Measurements from ENCODE around the gene MED12L. TPM values are rescaled to one million over a fixed set of nuclear protein-coding genes. Genes with fewer than 3 reads are reported as not detected.

MED12L gene
- total RNA-seq, 2 experiments from 2014 or later, result 1.6 to 2.1 TPM

DNA sequence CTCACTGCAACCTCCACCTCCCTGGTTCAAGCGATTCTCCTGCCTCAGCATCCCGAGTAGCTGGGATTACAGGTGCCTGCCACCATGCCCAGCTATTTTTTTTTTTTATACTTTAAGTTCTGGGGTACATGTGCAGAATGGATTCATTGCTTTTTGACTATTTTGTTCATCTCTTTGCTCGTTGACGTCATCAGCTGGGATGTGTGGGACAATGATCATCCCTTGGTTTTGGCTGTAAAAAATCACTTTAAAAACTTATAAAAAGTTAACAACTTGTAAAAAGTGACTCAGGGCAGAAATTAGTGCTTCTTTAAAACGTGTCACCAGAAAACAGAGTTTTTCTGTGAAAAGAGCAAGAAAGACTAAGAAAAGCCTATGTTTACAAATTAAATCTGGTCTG is 337.6 kb downstream of the MED12L start:
- no peaks in the 10 kb centered on the region for H3K27me3 Mint-ChIP-seq
- H3K27ac Mint-ChIP-seq, result no peak overlapping the region
- H3K4me3 Mint-ChIP-seq, result no peak overlapping the region
- no peaks in the 10 kb centered on the region for H3K4me1 Mint-ChIP-seq
- H3K9me3 Mint-ChIP-seq, result no peaks in the 10 kb centered on the region
- H3K36me3 Mint-ChIP-seq, result no peaks in the 10 kb centered on the region
- no peak for DNase-seq

DNA sequence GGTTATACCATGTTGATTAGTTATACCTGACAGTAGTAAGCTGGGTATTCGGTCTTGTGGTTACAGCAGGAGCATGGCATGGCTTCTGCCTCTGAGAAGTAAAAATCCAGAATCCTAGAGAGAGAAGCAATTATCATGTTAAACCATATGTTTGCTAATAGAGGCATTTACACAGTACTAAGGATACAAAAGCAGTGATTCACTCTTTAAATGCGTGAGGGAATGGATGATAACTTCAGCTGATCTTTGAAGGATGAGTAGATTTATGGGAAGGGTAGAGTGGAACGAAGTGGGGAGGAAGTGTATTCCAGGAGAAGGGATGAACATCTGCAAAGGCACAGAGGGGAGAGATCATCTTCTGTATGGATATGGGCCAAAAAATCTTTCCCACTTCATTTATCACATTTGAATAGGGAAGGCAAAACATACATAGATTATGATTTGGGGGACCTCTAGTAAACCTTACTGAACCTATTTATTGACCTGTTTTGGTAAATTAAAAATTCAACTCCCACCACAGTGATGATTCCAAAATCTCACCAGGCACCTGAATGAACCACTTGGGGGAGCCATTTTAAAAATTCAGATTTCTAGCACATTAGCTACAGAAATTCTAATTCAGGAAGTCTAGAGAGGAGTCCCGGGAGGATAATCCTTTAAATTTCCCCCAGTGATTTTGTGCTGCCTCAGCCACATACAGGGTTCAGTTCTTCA is 340.3 kb downstream of the MED12L start:
- H3K4me3 Mint-ChIP-seq, result no peak overlapping the region
- H3K9me3 Mint-ChIP-seq, result no peaks in the 10 kb centered on the region
- no peak for DNase-seq
- H3K27me3 Mint-ChIP-seq, result no peaks in the 10 kb centered on the region
- no peaks in the 10 kb centered on the region for H3K36me3 Mint-ChIP-seq
- H3K27ac Mint-ChIP-seq, result no peak overlapping the region
- no peaks in the 10 kb centered on the region for H3K4me1 Mint-ChIP-seq

DNA sequence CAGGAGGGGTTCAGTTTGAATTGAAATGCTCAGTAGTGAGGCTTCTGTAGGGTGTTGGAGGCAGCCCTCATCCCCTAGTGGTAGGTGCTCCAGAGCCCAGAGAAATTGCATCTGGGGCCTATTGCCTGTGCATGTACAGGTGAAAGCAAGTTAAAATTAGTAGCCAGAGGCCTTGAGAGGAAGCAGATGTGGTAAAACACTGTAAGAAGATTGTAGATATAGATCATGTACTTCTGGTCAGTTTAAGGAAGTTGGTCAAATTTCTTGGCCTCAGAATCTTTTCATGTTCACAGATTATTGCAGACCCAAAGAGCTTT is 340.8 kb downstream of the MED12L start:
- no peak for DNase-seq
- Mint-ChIP-seq H3K27ac (no peak overlapping the region), H3K36me3 (no peaks in the 10 kb centered on the region), H3K4me1 (no peaks in the 10 kb centered on the region), H3K9me3 (no peaks in the 10 kb centered on the region), H3K4me3 (no peak overlapping the region), H3K27me3 (no peaks in the 10 kb centered on the region)

GRCh38 chr3:151428386-151428785 is 342.9 kb downstream of the MED12L start:
- Mint-ChIP-seq H3K9me3 (no peaks in the 10 kb centered on the region), H3K27ac (no peak overlapping the region), H3K27me3 (no peaks in the 10 kb centered on the region), H3K4me3 (no peak overlapping the region), H3K36me3 (no peaks in the 10 kb centered on the region), H3K4me1 (no peaks in the 10 kb centered on the region)
- DNase-seq, result no peak

- Mint-ChIP-seq H3K9me3 (no peaks in the 10 kb centered on the region), H3K27me3 (no peaks in the 10 kb centered on the region), H3K27ac (no peak overlapping the region), H3K4me3 (no peak overlapping the region), H3K36me3 (no peaks in the 10 kb centered on the region), H3K4me1 (no peaks in the 10 kb centered on the region)
- no peak for DNase-seq
Observed at GRCh38 chr3:151430821-151431484, 345.5 kb downstream of the MED12L start.

DNA sequence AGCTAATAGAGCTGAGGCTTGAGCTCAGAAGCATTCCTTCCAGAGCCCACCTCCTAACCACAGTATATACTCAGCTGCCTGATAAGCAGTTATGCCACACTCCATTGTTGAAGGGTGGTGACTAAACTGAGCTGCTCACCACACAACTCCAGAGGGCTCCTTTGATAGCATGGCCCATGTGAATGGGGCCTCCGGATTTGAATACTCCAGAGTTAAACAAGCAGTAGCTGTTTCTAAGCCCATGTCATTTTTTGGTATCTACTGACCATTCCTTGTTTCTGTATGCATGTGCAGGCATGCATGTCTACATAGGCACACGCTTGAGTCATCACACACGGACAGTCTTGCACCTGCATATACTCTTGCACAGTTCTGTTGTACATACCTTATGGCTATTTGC is 346.5 kb downstream of the MED12L start:
- H3K27me3 Mint-ChIP-seq, result no peaks in the 10 kb centered on the region
- DNase-seq, result no peak
- no peaks in the 10 kb centered on the region for H3K4me1 Mint-ChIP-seq
- H3K9me3 Mint-ChIP-seq, result no peaks in the 10 kb centered on the region
- no peak overlapping the region for H3K27ac Mint-ChIP-seq
- no peak overlapping the region for H3K4me3 Mint-ChIP-seq
- H3K36me3 Mint-ChIP-seq, result no peaks in the 10 kb centered on the region

GRCh38 chr3:151432616-151433372 is 347.3 kb downstream of the MED12L start:
- Mint-ChIP-seq H3K36me3 (no peaks in the 10 kb centered on the region), H3K9me3 (no peaks in the 10 kb centered on the region), H3K27ac (no peak overlapping the region), H3K4me3 (no peak overlapping the region), H3K4me1 (no peaks in the 10 kb centered on the region), H3K27me3 (no peaks in the 10 kb centered on the region)
- DNase-seq, result no peak

- H3K27ac Mint-ChIP-seq, result no peak overlapping the region
- no peak for DNase-seq
- no peak overlapping the region for H3K4me3 Mint-ChIP-seq
- no peaks in the 10 kb centered on the region for H3K9me3 Mint-ChIP-seq
- no peaks in the 10 kb centered on the region for H3K36me3 Mint-ChIP-seq
- H3K27me3 Mint-ChIP-seq, result no peaks in the 10 kb centered on the region
- no peaks in the 10 kb centered on the region for H3K4me1 Mint-ChIP-seq
Observed at GRCh38 chr3:151434151-151434890, 348.9 kb downstream of the MED12L start.

DNA sequence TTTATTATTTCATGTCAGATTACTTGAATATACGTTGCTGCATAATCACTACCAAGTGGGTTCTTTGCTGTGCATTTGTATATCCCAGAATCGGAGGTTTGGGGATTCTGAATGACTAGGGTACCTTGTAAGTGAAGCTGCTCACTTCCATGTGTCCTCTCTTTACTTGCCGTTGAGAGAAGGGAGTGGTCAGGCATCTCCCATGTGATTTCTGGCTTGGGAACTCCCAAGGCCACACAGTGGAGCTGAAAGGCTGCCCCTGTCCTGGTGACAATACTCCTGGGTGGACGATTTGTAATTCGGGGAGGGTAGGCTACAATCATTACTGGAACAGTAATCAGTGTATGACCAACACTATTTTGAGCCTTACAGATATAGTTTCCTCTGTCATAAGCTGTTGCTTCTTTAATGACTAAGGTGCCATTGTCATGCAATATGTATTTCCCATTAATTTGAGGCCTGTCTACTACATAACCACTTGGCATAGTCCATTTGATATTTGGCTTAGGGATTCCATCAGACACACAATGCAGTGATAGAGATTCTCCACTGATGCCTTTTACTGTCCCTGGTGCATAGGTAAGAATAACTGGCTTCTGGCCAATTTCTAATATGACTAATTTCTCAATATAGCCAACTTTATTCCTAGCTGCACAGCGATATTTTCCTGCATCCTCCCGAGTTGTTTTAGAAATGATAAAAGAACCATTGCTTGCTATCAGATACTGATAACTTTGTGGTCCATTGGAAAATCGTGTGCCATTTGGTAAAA is 351.4 kb downstream of the MED12L start:
- H3K27ac Mint-ChIP-seq, result no peak overlapping the region
- no peaks in the 10 kb centered on the region for H3K4me1 Mint-ChIP-seq
- H3K4me3 Mint-ChIP-seq, result no peak overlapping the region
- no peaks in the 10 kb centered on the region for H3K36me3 Mint-ChIP-seq
- H3K9me3 Mint-ChIP-seq, result no peaks in the 10 kb centered on the region
- no peaks in the 10 kb centered on the region for H3K27me3 Mint-ChIP-seq
- no peak for DNase-seq

- H3K27me3 Mint-ChIP-seq, result no peaks in the 10 kb centered on the region
- no peaks in the 10 kb centered on the region for H3K36me3 Mint-ChIP-seq
- H3K9me3 Mint-ChIP-seq, result no peaks in the 10 kb centered on the region
- no peak for DNase-seq
- no peak overlapping the region for H3K4me3 Mint-ChIP-seq
- no peak overlapping the region for H3K27ac Mint-ChIP-seq
- H3K4me1 Mint-ChIP-seq, result no peaks in the 10 kb centered on the region
Observed at GRCh38 chr3:151437906-151438305, 352.4 kb downstream of the MED12L start.

- H3K27me3 Mint-ChIP-seq, result no peaks in the 10 kb centered on the region
- no peak overlapping the region for H3K4me3 Mint-ChIP-seq
- H3K36me3 Mint-ChIP-seq, result no peaks in the 10 kb centered on the region
- no peak for DNase-seq
- H3K27ac Mint-ChIP-seq, result no peak overlapping the region
- H3K9me3 Mint-ChIP-seq, result no peaks in the 10 kb centered on the region
- H3K4me1 Mint-ChIP-seq, result no peaks in the 10 kb centered on the region
Observed at GRCh38 chr3:151439652-151440125, 354.2 kb downstream of the MED12L start.

DNA sequence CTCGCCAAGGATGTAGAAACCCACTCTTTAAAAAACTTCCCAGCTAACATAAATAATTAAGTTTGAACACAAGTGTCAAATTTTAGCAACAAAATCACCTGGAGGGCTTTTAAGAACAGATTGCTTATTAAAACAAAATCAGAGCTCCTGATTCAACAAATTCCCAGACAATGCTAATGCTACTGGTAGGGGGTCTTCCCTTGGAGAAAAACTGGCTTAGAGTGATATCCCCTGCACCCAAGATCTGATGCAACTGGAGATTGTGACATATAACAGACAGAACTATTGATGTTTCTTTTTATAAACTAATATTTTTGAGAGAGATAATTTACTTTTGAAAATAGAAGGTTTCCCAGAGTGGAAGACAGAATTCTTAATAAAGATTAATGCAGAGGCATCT is 355.5 kb downstream of the MED12L start:
- Mint-ChIP-seq H3K9me3 (no peaks in the 10 kb centered on the region), H3K27me3 (no peaks in the 10 kb centered on the region), H3K36me3 (no peaks in the 10 kb centered on the region), H3K27ac (no peak overlapping the region), H3K4me1 (no peaks in the 10 kb centered on the region), H3K4me3 (no peak overlapping the region)
- DNase-seq, result no peak

GRCh38 chr3:151443583-151443982 is 358.1 kb downstream of the MED12L start:
- Mint-ChIP-seq H3K9me3 (no peaks in the 10 kb centered on the region), H3K4me1 (no peaks in the 10 kb centered on the region), H3K27ac (no peak overlapping the region), H3K27me3 (peaks cover 4% of the 10 kb centered on the region), H3K4me3 (no peak overlapping the region), H3K36me3 (no peaks in the 10 kb centered on the region)
- no peak for DNase-seq

- Mint-ChIP-seq H3K4me3 (no peak overlapping the region), H3K9me3 (no peaks in the 10 kb centered on the region), H3K36me3 (no peaks in the 10 kb centered on the region), H3K27me3 (peaks cover 4% of the 10 kb centered on the region), H3K4me1 (no peaks in the 10 kb centered on the region), H3K27ac (no peak overlapping the region)
- DNase-seq, result no peak
Observed at GRCh38 chr3:151445273-151446001, 360.0 kb downstream of the MED12L start.
